H9 (cell line): Measurements from ENCODE around the gene CES5A. TPM values are rescaled to one million over a fixed set of nuclear protein-coding genes. Genes with fewer than 3 reads are reported as not detected.

Experiments
- DNase-seq: peaks from one replicate; pipeline ENCODE4 v3.0.0-alpha.2; 2017
- H2AFZ ChIP-seq: one replicate; pipeline ENCODE4 v1.6.1; 2013; ENCODE audit warnings: mild to moderate bottlenecking, low read length, control low read depth, moderate library complexity
- H2AK5ac ChIP-seq: 2 replicates; pipeline ENCODE4 v1.6.1; 2013; ENCODE audit warnings: low read length, control low read depth, mixed read lengths; ENCODE audit not compliant: insufficient read length
- H2BK120ac ChIP-seq: one replicate; pipeline ENCODE4 v1.6.1; 2013; ENCODE audit warnings: low read depth, mild to moderate bottlenecking, low read length, control low read depth, inconsistent platforms; ENCODE audit not compliant: poor library complexity, severe bottlenecking
- H2BK12ac ChIP-seq: 2 replicates; pipeline ENCODE4 v1.6.1; 2013; ENCODE audit warnings: low read length, control low read depth, mixed read lengths, low read depth; ENCODE audit not compliant: insufficient read length
- H2BK15ac ChIP-seq: 2 replicates; pipeline ENCODE4 v1.6.1; 2013; ENCODE audit warnings: low read depth, low read length, control low read depth
- H2BK20ac ChIP-seq: one replicate; pipeline ENCODE4 v1.6.1; 2013; ENCODE audit warnings: low read depth, mild to moderate bottlenecking, low read length, control low read depth, inconsistent platforms; ENCODE audit not compliant: poor library complexity, severe bottlenecking
- H2BK5ac ChIP-seq: 2 replicates; pipeline ENCODE4 v1.6.1; 2013; ENCODE audit warnings: low read length, control low read depth, mixed read lengths; ENCODE audit not compliant: insufficient read length
- H3K14ac ChIP-seq: 2 replicates; pipeline ENCODE4 v1.6.1; 2013; ENCODE audit warnings: low read length, control low read depth; ENCODE audit not compliant: insufficient read depth
- H3K18ac ChIP-seq: 2 replicates; pipeline ENCODE4 v1.6.1; 2013; ENCODE audit warnings: low read depth, mild to moderate bottlenecking, mixed read lengths, low read length, control low read depth; ENCODE audit not compliant: insufficient read length
- H3K23ac ChIP-seq: 2 replicates; pipeline ENCODE4 v1.6.1; 2013; ENCODE audit warnings: low read length, control low read depth, mixed read lengths, low read depth; ENCODE audit not compliant: insufficient read length
- H3K23me2 ChIP-seq: 2 replicates; pipeline ENCODE4 v1.6.1; 2013; ENCODE audit warnings: low read depth, mild to moderate bottlenecking, mixed read lengths, low read length, control low read depth; ENCODE audit not compliant: insufficient read length, poor library complexity, severe bottlenecking
- H3K27ac ChIP-seq: 2 replicates; pipeline ENCODE4 v1.5.1; 2013; ENCODE audit warnings: low read length, control low read depth, mixed read lengths, low read depth; ENCODE audit not compliant: insufficient read length
- H3K27me3 ChIP-seq: 2 replicates; pipeline ENCODE4 v1.6.1; 2013; ENCODE audit warnings: low read length, control low read depth, inconsistent platforms; ENCODE audit not compliant: insufficient read depth
- H3K4ac ChIP-seq: 2 replicates; pipeline ENCODE4 v1.6.1; 2013; ENCODE audit warnings: low read depth, mild to moderate bottlenecking, control low read depth, inconsistent platforms, low read length, moderate library complexity
- H3K4me1 ChIP-seq: 2 replicates; pipeline ENCODE4 v1.6.1; 2013; ENCODE audit warnings: low read length, control low read depth, inconsistent platforms; ENCODE audit not compliant: insufficient read depth
- H3K4me2 ChIP-seq: 2 replicates; pipeline ENCODE4 v1.6.1; 2013; ENCODE audit warnings: low read length, control low read depth, mixed read lengths; ENCODE audit not compliant: insufficient read length, insufficient read depth
- H3K56ac ChIP-seq: 2 replicates; pipeline ENCODE4 v1.6.1; 2013; ENCODE audit warnings: low read depth, mild to moderate bottlenecking, mixed read lengths, low read length, control low read depth; ENCODE audit not compliant: insufficient read length
- H3K79me1 ChIP-seq: 2 replicates; pipeline ENCODE4 v1.6.1; 2013; ENCODE audit warnings: low read depth, mild to moderate bottlenecking, moderate library complexity, low read length, control low read depth, inconsistent platforms; ENCODE audit not compliant: insufficient read depth, poor library complexity, severe bottlenecking
- H3K79me2 ChIP-seq: 2 replicates; pipeline ENCODE4 v1.6.1; 2013; ENCODE audit warnings: low read length, control low read depth, inconsistent platforms; ENCODE audit not compliant: insufficient read depth
- H3K9ac ChIP-seq: 2 replicates; pipeline ENCODE4 v1.6.1; 2013; ENCODE audit warnings: low read length, control low read depth, mixed read lengths; ENCODE audit not compliant: insufficient read length; ENCODE audit errors: extremely low read depth
- H3K9me3 ChIP-seq: one replicate; pipeline ENCODE4 v1.6.1; 2013; ENCODE audit warnings: low read depth, low read length, inconsistent platforms; ENCODE audit not compliant: control insufficient read depth
- H3T11ph ChIP-seq: one replicate; pipeline ENCODE4 v1.6.1; 2013; ENCODE audit warnings: mild to moderate bottlenecking, low read length, control low read depth, inconsistent platforms
- H4K20me1 ChIP-seq: one replicate; pipeline ENCODE4 v1.6.1; 2013; ENCODE audit not compliant: control insufficient read depth, insufficient read length, insufficient read depth
- H4K5ac ChIP-seq: 2 replicates; pipeline ENCODE4 v1.6.1; 2013; ENCODE audit warnings: low read depth, mild to moderate bottlenecking, mixed read lengths, low read length, control low read depth; ENCODE audit not compliant: insufficient read length
- H4K8ac ChIP-seq: replicated peaks from 2 replicates; pipeline ENCODE4 v1.6.1; 2013; ENCODE audit warnings: low read length, control low read depth, mixed read lengths, low read depth; ENCODE audit not compliant: insufficient read length
- H4K91ac ChIP-seq: 2 replicates; pipeline ENCODE4 v1.6.1; 2013; ENCODE audit warnings: low read depth, mild to moderate bottlenecking, moderate library complexity, mixed read lengths, low read length, control low read depth; ENCODE audit not compliant: insufficient read length
- H3K27ac Mint-ChIP-seq, 3 experiments: 2 replicates in 2 of 3; 3 replicates in 1 of 3; pipeline ENCODE4 v1.8.0; 2020 to 2021; ENCODE audit warnings: mixed read lengths in 3 of 3, mild to moderate bottlenecking in 1 of 3, moderate library complexity in 1 of 3
- H3K27me3 Mint-ChIP-seq: 2 replicates; pipeline ENCODE4 v1.8.0; 2021; ENCODE audit warnings: low read depth, mild to moderate bottlenecking, moderate library complexity, mixed read lengths
- H3K36me3 Mint-ChIP-seq, 3 experiments: 2 replicates in 2 of 3; 3 replicates in 1 of 3; pipeline ENCODE4 v1.8.0; 2020 to 2021; ENCODE audit warnings: low read depth in 3 of 3, mixed read lengths in 3 of 3; ENCODE audit not compliant: insufficient read depth in 1 of 3
- H3K4me1 Mint-ChIP-seq, 2 experiments: 2 replicates each; pipeline ENCODE4 v1.8.0; 2020; ENCODE audit warnings: mixed read lengths in 2 of 2
- H3K4me3 Mint-ChIP-seq, 2 experiments: 2 replicates in 1 of 2; 3 replicates in 1 of 2; pipeline ENCODE4 v1.8.0; 2020 to 2021; ENCODE audit warnings: mild to moderate bottlenecking in 2 of 2, mixed read lengths in 2 of 2, moderate library complexity in 1 of 2
- H3K9me3 Mint-ChIP-seq, 2 experiments: 2 replicates in 1 of 2; 3 replicates in 1 of 2; pipeline ENCODE4 v1.8.0; 2020; ENCODE audit warnings: mild to moderate bottlenecking in 2 of 2, mixed read lengths in 2 of 2, moderate library complexity in 1 of 2
- CTCF ChIP-seq: fragments of 200-600 bp; sonication (generic); conservative IDR thresholded peaks from 3 replicates; pipeline ENCODE4 v1.8.0; 2021; ENCODE audit warnings: antibody characterized with exemption, mild to moderate bottlenecking
- WGBS: extraction: QIAGEN DNeasy Blood & Tissue Kit; methylation state at CpG from one replicate; pipeline ENCODE4 v1.1.7; 2013; ENCODE audit warnings: missing lambda C conversion rate, low lambda C conversion rate, mixed read lengths; ENCODE audit not compliant: insufficient read length; ENCODE audit errors: extremely low coverage; 5-methylcytosine and 5-hydroxymethylcytosine counted together
- total RNA-seq: library from RNA; stranded (reverse); gene quantifications from 2 replicates; pipeline ENCODE4 v1.2.1, GENCODE V29; 2021

The CES5A gene
- total RNA-seq, 1 experiment from 2014 or later = not detected

DNA sequence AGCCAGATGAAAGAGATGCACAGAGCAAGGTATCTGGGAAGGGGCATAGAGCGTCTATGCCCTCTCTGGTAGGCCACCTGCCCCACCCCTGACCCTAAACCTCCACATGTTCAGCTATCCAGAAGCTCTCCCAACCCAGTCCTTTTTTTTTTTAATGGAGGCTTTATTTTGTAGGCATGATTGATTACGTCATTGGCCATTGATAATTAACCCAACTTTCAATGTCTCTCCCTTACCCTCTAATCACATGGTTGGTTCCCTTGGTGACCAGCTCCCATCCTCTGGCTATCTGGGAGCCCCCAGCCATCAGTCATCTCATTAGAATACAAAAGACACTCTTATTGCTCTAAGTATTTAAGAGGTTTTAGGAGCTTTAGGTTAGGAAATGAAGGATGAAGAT lies 14.3 kb upstream of the CES5A start:
- Histone ChIP-seq H4K91ac (no peak overlapping the region), H4K20me1 (no peaks in the 10 kb centered on the region), H4K8ac (no peak overlapping the region), H3K23ac (no peak overlapping the region), H3K27ac (no peak overlapping the region), H3K23me2 (no peaks in the 10 kb centered on the region), H3K27me3 (no peaks in the 10 kb centered on the region), H3K56ac (no peak overlapping the region), H2AK5ac (no peak overlapping the region), H3K4ac (no peak overlapping the region), H3K79me1 (no peaks in the 10 kb centered on the region), H3T11ph (no peak overlapping the region), H3K9me3 (no peaks in the 10 kb centered on the region), H2AFZ (no peak overlapping the region), H2BK5ac (no peak overlapping the region), H2BK12ac (no peak overlapping the region), H3K14ac (no peak overlapping the region), H2BK15ac (no peak overlapping the region), H4K5ac (no peak overlapping the region), H2BK20ac (no peak overlapping the region), H3K4me2 (no peak overlapping the region), H3K9ac (no peak overlapping the region), H2BK120ac (no peak overlapping the region), H3K79me2 (no peaks in the 10 kb centered on the region), H3K18ac (no peak overlapping the region), H3K4me1 (no peaks in the 10 kb centered on the region; the same call in 1 of the 2 replicates)
- DNase-seq = no peak
- peaks cover 31 to 32% of the 10 kb centered on the region in 2 experiments for H3K9me3 Mint-ChIP-seq
- no peak overlapping the region for H3K4me3 Mint-ChIP-seq
- no peak overlapping the region for H3K27ac Mint-ChIP-seq
- peaks cover 0 to 7% of the 10 kb centered on the region in 2 experiments; a peak in 2 of 4 replicates for H3K4me1 Mint-ChIP-seq
- H3K27me3 Mint-ChIP-seq = peaks cover 2% of the 10 kb centered on the region; the same call in 1 of the 2 replicates
- TF ChIP-seq CTCF = no peak
- WGBS = no CpG with 5 or more reads among the region's 2 CpGs
- H3K36me3 Mint-ChIP-seq = peaks cover 10 to 13% (median 12%) of the 10 kb centered on the region in 3 experiments
